ENCODE results near the gene TKTL1.

The TKTL1 gene

DNA sequence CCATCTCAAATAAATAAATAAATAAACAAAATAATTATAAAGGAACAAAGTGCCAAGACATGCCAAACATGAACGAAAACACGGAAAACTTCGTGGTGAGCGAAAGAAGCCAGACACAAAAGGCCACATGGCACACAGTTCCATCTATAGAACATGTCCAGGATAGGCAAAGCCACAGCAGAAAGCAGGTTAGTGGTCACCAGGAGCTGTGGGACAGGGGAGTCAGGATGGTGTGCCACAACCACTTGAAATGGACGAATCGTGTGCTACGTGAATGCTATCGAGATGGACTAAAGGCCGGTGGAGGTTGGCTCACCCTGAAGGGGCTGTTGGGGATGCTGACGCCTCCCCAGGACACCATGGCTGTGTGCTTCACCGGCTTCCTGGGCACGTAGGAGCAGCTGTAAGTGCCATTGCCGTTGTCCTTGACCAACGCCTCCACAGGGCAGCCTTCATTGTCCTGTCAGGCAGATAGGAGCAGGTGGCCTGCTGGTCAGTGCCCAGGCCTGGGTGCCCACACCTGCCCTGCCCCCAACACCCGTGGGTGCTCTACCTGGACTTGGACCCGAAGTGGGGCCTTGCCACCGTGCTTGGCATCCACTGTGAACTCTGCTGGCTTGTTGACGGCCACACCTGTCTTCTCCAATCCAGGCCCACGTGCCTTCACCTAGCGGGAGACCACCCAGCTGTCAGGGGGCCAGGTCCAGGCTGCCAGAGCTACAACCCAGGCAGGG lies 68.3 kb downstream of the TKTL1 start:
- DNase-seq, result no peak

DNA sequence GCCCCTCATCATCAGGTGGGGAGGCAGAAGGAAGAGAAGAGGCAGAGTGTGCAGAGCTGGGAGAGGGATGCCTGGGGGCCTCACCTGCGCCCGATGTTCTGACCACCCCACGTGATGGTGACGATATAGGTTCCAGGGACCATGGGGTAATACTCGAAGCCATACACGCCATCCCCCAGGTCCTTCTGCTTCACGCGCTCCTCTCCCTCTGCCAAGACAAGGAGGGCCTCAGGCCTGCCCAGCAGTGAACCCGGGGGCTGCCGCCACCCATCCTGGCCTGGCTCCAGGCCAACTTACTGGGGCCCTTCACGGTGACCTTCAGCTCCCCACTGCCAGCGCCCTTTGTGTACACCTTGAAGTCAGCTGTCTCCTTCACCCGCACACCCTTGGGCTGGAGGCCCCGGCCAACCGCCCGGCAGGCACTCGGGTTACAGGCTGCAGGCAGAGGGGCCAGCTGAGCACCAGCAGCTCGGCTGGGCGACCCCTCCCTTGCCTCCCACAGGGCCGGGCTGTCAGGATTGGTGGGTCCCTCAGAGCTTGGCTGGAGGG lies 69.5 kb downstream of the TKTL1 start:
- no peak for DNase-seq

DNA sequence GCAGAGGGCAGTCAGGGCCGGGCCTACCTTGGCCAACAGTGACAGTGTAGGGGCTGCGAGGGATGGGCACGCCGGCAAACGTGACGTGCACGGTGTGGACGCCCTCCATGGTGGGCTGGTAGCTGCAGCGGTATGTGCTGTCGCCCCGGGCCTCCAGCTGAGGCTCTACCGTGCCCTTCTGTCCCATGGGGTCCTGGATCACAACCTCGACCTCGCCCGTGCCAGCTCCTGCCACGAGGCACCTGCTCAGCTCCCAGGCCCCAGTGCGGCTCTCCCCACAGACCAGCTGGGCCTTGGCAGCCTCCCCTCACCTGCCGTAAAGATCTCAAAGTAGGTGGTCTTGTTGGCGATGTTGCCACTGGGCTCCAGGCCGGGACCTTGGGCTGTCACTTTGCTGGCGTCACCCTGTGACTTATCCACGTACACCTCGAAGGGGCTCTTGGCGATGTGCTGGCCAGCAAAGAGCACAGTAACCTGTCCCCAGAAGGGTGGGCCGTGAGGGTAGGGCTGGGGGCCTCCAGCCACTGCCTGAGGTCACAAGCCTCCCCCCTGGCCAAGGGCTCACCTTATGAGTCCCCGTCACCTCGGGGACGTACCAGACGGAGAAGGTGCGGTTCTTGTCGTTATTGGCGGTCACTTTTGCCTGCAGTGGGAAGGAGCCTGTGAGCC lies 70.5 kb downstream of the TKTL1 start:
- no peak for DNase-seq

DNA sequence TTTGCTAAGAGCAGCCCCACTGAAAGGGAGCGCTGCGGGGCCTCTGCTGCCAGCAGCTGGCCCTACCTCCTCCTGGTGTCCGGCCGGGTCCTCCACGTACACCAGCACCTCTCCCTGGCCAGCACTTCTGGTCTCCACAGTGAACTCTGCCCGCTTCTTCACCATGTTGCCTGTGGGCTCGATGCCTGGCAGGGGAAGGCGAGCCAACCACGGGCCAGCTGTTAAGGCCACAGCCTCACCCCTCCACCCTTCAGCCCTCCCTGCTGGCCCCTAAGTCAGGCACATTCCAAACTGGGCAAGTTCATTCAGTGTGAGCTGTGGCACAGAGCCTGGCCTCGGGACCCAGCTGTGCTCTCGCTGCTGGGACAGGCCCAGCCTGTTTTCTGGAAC lies 71.1 kb downstream of the TKTL1 start:
- DNase-seq, result no peak

DNA sequence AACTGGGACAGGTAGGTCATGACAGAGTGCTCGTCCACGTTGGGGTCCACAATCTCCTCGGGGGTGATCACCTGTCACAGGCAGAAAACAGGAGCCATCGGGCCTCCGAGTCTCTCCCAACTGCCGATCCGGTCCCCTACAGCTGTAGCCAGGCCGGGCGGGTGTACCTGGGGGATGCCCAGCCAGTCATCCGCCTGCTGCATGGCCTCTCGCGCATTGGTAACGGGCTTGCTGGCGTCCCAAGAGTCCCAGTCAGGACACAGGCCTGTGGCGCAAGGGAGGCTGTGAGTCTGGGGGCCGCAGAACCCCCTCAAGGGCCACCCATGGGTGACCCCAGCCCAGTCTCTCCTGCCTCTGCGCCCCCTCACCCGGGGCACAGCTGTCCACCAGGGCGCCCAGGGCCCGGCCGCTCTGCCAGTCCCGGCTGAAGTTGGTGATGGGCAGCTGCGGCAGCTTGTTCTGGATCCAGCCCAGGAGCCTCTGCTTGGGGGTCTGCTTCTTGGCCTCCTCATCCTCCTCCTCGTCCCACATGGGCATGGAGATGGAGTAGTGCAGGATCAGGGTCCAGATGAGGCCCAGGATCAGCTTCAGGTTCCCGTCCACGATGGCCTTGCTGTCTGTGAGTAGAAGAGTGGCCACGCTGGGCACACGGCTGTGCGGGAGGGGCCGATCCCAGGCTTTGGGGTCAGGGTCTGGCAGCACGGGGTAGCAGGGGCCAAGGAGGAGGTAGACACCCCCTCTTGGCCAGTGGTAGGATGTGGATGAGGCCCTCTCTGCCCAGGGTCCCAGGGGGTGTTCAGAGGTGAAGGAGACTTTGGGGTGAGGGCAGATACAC lies 72.1 kb downstream of the TKTL1 start:
- DNase-seq, result no peak

DNA sequence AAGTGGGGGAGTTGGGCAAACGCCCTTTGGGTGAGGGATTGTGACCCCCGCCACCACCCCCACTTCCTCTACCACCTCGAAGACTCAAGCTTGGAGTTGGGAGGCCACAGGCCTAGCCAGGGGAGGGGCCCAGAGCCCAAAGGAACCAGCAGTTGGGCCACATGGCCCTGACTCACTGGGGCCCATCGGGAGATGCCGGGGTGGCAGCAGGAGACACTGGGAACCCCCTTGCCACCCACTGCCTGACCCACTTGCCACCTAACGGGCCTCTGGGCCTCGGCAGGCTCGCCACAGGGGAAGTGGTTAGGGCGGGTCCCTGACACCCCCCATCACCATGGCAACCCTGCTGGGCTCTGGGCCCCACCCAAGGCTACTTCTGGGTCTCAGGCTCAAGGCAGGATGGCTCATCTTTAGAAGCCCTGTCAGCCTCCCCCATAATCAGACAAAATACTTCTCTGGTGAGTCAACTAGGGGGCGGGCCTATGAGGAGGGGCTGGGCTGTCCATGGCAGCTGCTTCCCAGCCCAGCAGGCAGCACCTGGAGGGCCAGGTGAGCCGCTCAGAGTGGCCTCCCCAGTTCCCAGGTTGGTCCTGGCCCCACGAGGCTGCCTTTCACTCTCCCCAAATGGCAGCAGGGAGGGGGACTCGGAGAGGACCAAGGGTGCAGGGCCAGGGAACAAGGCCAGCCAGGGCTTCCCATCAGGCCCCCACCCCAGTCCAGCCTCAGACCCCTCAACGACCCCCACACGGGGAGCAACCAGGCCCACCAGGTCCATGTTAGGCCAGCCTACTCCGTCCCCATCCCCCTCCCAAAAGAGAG lies 73.2 kb downstream of the TKTL1 start:
- peak; percentile 31 to 57 (median 35) for DNase-seq

DNA sequence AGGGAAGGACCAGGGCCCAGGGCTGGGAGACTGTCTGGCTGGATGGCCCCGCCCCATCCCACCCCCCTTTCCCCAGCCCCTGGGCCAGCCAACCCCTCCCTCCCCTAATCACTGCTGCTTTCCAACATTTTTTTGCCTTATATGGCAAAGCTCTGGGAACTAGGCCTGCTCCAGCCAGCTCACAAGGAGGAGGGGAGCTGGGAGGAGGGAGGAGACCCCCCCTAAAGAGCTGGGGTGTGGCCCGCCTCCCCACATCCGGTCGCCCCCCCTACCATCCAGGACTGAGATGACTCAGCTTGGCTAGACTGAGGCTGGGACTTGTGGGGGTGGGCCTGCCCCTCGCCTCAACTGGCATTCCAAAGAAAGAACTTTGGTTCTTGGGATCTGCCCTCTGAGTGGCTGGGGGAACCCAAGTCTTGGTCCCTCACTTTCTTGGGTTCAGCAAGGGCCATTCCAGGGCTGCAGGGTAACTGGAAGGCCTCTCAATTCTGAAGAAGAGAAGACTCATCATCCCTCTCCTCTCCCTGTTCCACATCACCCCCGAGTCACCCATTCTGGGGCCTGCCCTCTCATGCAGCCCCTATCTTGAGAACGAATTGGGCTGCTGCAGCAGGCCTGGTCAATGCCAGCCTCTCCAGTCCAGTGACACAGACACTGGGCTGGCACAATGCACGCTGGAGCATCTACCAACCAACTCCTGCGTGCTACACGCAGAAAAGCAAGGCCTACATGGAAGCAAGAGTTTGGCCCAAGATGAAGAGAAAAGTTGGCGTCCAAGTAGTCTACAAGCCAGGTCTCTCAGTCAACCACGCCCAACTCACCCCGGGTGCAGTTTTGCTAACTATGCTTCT lies 74.1 kb downstream of the TKTL1 start:
- DNase-seq, result peak; percentile 11 to 49 (median 35)

DNA sequence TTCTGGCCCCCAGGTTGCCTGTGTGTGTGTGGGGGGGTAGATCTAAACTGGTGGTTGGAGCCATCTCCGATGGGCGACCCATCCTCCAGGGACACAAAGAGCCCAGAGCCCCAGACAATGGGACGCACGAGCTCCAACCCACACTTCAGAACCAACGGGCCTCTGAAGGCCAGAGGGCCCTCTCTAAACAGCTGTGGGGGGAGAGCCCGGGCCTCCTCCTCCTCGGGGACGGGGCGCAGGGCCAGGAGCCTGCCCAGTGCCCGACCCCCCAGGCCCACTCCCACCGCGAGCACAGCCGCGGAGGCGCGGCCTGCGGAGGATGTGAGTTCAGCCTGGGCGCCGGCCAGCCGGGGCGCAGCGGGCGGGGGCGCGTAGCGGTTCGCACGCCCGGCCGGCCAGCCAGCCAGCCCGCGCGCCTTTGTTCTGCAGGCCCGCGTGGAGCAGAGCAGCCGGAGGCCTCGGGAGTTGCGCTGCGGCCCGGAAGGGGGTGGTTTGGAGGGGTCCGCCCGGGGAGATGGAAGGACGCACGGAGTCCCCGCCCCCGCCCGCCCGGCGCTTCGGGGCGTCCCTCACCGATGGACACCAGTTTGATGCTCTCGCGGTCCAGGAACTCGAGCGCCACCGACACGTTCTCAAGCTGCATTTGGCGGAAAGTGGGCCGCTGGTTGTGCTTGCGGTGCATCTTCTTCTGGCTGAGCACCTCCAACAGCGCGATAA lies 74.9 kb downstream of the TKTL1 start:
- DNase-seq, result peak in 2 of 3 experiments; percentile 26 to 35

DNA sequence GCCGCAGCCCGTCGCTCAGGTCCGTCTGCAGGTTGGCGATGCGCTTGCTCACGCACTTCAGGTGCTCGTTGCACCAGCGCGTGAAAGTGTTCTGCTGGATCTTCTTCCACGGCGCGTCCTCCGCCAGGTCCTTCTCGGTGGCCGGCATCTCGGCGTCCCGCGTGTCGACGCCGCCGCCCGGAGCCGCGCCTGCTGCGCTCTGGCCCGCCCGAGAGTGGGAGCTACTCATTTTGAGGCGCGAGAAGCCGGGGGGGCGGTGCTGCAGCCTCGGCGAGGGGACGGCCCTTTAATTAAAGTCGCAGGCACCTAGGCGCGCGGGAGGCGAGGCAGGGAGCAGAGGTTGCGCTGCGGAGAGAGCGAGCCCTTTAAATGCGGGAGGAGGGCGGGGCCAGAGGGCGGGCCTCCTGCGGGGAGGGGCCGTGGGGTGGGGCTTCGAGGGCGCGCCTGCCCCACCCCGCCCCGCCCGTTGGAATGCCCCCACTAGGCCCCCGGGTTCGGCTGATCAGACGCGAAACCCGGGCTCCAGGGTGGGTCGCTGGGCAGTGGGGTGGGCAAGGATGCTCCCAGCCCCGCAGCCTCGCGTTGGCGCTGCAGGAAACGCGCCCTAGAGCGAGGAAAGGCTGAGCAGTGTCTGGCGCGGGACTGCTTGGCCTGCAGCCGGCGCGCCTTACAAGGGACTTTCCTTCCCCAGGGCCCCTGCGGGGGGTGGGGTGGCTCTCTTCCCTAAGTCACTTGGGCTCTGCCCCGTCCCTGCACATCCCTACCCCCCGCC lies 75.6 kb downstream of the TKTL1 start:
- DNase-seq, result peak; percentile 89 to 95 (median 93)

DNA sequence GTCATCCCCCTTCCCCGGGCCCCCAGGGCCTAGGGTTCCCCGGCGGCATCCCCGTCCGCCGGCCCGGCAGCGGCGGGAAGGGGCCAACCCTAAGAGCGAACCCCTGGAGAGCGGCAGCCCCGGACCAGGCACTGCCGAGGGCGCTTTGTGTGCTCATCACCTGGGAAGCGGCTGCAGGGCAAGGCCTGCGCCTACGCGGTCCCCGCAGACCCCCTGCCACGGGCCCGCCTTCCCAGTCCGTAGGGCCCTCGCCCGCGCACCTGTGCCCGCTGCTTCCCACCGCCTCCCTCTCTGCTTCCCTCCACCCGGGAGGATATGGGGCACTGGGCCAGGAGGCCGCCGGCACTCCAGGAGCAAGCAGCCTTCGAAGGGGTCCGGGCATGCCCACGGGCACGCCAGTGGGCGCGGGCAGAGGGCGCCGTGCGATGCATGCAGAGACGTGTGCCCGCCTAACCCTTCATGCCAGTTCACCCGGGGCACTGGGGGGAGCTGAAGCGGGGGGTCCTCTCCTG lies 76.2 kb downstream of the TKTL1 start:
- peak in 2 of 3 experiments; percentile 68 for DNase-seq

DNA sequence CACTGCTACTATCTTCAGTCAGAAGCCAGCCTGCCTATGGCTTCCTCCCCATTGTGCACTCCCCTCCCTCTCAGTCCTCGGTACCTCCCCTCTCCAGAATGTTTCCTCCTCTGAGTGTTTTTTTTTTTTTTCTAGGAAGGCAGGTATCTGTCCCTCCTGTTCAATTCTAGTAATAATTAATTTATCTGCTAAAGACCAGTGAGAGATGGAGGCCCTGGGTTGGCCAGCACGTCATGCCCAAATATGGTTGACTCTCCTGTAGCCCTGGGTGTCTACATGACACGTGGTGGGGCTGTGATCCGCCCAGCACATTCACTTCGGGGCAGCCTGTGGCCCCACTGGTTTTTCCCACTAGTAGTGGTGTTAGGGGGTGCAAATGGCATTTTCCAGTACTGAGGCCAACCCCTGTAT lies 77.0 kb downstream of the TKTL1 start:
- DNase-seq, result no peak

DNA sequence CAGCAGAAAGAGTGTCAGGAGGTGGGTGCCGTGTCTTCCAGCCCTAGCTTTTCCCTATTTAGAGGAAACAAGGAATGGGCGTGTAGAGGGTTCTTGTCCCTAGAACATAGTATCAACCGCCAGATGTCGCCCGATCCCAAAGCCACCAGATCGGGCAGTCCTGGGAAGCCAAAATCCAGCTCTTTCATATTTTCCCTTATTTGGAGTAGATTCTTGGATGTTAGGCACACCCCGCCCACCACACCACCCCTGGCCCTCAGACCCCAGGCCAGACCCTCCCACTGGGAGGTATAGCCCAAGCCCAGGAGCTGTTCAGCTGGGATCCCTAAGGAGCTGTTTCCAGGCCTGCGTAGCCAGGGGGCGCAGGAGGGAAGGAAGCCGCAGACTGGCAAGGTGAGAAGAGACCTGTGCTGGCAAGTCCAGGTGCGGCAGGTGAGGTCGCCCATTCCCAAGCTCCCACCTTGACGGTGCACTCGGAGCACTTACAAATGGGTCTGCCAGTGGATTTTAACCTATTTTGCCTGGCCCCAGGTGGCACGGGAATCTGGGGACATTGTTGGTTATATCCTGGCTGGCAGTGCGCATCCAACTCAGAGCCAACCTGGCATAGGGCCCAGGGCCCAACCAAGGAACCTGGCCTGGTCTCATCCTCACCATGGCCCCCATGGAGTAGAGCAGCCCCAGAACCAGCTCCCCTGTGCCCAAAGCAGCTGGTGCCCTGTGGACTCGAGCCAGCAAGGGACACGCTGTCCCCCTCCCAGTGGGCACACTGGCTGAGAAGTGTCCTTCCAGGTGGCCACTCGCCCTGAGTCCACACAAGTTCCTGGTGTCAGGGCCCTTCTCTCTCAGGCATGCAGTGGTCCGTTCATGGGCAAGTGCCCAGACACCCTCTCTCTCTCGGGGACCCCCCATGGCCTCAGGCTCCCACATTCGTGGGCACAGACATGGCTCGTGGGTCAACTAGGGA lies 78.0 kb downstream of the TKTL1 start:
- DNase-seq, result peak; percentile 78 to 88 (median 85)

DNA sequence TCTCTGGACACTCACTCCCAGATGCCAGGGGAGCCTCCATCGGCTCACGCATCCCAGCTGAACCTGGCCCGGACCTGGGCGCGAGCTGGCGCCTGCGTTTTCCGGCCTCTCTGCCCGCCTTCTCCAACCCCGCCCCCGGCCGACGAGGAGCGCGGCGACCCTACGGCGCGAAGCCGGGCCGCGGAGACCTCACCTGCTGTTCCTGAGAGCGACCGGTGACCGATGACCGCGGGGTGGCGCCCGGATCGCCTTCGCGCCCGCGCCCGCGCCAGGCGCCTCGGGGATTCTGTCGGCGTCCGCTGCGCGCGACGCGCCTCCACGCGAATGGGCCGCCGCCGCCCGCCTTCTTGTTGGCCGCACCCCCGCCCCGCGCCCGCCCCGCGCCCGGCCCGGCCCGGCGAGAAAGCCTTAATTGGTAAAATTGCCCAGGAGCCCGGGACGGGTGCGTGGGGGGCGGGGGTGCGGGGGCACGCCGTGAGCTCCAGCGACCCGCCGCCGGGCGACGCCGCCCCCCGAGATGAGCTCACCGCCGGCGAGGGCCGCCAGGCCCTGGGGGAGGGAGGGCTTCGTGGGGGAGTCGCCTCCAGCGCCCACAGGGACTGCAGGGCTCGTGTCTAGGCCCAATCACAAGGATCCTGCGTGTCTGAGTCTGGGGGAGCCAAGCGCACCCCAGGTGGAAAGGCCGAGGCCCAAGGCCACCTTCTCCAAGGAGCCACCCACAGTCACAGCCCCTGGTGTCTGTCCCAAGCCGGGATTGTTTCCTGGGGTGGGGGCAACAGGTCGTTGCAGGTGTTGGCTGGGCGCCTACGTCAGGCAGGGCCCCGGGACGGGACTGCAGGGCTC lies 78.9 kb downstream of the TKTL1 start, which contains the start of gene FLNA:
FLNA (minus strand) TSS at position 322 of the 843 bp plus-strand sequence. CDS start 3,389 bp downstream, outside the sequence.
- DNase-seq, result peak in 2 of 3 experiments; percentile 44 to 62

DNA sequence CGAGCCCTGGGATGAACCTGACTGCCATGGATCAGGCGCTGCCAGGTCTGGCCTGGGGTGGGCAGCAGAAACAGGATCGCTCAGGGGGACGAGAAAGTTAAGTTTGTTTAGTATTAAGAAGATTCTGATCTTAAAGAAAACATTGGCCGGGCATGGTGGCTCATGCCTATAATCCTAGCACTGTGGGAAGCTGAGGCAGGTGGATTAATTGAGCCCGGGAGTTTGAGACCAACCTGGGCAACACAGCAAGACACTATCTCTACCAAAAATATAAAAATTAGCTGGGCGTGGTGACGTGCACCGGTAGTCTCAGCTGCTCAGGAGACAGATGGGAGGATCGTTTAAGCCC lies 79.5 kb downstream of the TKTL1 start:
- no peak for DNase-seq

DNA sequence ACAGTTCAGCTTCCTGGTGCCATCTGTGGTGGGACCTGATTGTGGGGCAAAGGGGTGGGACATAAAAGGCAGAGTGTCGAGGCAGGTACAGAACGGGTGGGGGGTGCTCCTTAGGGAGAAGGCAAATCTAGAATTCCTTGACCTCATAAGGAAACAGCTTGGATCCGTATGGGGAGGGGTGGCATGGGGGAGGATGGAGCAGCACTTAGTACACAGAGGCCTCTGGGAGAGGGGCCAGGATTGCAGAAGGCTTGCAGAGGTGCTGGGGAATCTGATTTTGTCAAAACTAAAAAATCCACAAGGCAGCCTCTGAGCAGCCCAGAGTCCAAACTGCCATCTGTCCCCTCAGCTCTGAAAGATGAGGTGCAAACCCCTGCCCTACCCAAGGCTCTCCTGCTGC lies 81.2 kb downstream of the TKTL1 start:
- DNase-seq, result no peak

DNA sequence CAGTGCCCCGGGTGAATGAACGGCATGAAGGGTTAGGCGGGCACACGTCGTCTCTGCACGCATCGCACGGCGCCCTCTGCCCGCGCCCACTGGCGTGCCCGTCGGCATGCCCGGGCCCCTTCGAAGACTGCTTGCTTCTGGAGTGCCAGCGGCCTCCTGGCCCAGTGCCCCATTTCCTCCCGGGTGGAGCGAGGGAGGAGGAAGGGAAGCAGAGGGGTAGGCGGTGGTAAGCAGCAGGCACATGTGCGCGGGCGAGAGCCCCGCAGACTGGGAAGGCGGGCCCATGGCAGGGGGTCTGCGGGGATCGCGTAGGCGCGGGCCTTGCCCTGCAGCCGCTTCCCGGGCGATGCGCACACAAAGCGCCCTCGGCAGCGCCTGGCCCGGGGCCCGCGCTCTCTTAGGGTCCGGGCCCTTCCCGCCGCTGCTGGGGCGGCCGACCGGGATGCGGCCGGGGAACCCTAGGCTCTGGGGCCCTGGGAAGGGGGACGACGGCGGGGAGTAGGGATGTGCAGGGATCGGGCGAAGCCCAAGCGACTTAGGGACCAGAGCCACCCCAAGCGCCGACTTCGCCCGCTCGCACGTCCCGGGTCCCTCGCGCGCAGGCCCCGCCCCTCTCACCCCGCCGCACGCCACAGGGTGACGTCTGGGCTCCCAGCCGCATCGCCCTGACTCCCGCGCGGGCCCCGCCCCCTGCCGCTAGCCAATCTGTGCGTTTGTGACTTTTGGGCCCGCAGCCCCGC lies 82.6 kb downstream of the TKTL1 start:
- peak in 2 of 3 experiments; percentile 80 to 87 for DNase-seq

All from NCI-H1417 (cell line).